GM18520 (cell line): Measurements from ENCODE around the gene E2F4.

Experiments used
- ATAC-seq: cut with Tn5 transposase; IDR thresholded peaks from one replicate; pipeline ENCODE4 v1.9.1; 2021; ENCODE audit not compliant: unreplicated experiment

E2F4 gene

DNA sequence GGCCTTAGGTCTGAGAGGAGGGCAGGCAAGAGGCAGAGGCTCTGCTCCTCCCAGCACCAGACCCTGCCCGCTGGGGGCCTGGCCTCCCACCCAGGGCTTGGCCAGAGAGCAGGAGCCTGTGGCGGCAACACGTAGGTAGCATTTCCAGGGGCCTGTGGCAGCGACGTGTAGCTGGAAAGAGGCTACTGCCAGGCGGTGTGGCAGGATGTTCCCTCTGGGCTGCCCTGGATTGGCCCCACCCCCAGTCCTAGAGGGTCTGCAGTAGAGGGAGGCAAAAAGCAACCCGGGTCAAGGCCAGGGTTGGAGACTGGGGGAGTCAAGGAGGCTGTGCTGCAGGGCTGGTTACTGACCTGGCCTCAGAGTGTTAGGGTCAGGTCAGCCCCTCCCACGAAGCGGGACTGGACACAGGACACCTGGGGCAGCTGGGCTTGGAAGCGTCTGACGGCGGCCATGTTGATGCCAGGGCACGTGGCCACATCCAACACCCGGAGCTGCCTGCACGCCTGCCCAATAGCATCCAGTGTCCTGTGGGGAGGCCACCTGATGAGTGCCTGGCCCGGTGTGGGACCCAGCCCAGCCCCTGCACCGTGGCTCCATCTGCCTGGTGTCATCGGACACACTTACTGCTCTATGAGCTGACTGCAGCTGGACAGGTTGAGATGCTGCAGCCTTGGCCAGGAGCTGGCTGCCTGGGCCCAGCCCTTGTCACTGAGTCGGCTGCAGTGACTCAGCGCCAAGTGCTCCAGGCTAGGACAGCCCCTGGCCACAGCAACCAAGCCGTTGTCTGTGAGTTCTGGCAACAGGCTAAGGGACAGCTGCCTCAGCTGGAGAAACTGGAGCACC is 15.5 kb downstream of the E2F4 start:
- no peak for ATAC-seq

DNA sequence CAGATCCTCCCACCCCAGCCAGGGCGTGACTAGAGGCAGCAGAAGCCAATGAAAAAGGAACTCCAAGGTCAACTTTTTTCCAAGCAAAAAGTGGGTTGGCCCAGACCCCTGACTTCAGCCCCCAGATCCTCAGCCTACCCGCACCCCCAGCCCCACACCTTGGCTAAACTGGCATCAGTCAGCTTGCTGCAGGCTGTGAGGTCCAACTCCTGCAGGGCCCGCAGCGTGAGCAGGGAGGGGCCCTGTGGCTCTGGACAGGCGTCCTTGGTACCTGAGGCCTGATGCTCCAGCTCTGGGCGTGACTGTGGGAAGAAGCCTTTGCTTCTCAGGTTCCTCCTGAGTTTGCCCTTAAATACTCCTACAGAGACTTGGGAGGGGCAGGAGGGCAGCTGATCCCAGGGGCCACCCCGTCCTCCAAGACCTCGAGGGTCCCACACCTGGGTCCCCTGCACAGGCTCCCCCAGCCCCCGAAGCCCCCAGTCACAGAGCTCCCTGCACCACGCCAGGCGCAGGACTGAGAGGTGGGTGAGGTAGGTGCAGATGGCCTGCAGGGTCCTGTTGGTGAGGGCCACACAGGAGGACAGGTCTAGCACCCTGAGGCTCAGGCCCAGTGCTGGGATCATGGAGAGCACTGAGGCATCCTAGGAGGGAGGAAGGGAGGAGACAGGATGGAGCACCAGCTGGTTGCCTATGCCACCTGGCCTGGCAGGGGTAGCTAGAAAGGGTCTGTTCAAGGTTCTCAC is 16.4 kb downstream of the E2F4 start:
- no peak for ATAC-seq

DNA sequence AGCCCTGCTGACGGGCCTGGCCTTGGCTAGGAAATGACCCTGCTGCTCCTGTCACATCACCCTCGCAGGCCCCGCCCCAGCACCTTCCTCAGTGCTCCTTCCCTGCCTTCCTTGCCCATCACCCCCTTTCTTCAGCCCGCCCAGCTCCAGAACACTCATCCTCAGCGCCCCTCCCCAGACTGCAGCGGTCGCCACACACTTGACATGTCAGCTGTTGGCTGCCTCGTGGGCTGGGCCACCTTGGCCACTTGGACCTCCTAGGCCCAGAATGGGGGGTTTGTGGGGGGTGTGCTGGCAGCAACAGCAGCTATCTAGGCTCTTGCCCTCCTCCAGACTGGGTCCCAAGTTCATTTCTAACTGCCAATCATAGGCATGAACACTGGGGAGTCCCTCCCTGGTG is 17.6 kb downstream of the E2F4 start:
- ATAC-seq = no peak

DNA sequence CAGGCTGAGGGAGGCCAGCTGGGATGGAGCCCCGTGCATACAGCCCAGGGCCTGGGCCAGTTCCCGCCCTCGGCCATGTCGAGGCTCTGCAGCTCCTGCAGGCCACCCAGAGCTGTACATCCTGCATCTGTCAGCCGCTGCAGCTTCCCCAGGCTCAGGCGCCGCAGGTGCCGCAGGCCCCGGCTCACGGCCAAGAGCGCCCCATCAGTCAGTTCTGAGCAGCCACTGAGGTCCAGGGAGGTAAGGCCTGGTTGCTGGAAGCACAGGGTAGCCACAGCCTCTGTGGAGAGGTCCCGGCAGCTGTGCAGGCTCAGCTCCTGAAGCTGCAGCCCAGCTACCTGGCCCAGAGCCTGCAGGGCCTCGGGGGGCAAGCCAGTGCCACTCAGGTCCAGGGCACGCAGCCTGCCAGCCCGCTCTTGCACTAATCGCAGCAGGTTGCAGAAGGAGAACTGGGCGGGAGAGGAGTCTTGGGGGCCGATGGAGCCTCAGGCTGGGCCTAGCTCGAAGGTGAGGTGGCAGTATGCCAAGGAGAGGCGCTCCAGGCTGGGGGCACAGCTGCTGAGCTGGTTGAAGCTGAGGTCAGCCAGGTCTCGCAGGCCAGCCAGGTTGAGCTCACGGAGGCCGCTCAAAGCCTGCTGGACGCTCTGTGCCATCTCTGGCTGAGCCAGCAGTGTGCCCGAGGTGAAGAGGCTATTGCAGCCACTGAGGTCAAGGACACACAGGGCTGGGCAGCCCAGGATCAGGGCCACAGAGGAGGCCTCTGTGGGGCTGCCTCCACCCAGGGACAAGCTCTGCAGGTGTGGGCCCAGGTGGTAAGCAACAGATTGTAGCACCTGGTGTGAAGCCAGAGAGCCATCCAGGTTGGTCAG is 18.3 kb downstream of the E2F4 start:
- no peak for ATAC-seq

DNA sequence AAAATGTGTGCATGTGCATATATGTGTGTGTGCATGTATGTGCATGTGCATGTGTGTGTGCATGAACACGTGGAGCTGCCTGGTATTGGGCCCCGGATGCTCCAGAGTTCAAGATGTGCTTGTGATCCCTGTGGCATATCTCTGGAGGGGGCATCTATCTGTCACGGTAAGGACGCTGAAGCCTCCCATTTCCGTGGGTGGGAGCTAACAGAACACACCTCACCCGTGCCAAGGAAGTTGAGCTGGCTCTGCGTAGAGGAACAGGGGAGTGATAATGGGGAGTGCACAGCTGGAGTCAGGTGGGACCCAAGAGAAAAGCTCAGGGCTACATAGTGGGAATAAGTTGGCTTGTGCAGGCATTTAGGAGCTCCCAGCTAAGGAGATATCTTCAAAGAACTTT is 19.7 kb downstream of the E2F4 start:
- no peak for ATAC-seq

DNA sequence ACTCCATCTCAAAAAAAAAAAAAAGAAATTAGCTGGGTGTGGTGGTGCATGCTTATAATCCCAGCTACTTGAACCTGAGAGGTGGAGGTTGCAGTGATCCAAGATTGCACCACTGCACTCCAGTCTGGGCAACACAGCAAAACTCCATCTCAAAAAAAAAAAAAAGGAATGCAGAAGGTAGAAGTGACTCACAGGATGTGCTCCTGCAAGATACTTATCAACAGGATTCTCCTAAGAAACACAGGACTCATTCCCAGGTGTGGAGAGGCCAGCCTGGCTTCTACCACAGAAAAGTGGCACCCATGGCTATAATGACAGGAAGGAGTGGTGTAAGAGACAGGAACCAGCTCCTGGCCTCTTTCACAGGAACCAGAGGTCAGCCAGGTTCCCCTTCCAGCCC is 20.8 kb downstream of the E2F4 start:
- no peak for ATAC-seq

DNA sequence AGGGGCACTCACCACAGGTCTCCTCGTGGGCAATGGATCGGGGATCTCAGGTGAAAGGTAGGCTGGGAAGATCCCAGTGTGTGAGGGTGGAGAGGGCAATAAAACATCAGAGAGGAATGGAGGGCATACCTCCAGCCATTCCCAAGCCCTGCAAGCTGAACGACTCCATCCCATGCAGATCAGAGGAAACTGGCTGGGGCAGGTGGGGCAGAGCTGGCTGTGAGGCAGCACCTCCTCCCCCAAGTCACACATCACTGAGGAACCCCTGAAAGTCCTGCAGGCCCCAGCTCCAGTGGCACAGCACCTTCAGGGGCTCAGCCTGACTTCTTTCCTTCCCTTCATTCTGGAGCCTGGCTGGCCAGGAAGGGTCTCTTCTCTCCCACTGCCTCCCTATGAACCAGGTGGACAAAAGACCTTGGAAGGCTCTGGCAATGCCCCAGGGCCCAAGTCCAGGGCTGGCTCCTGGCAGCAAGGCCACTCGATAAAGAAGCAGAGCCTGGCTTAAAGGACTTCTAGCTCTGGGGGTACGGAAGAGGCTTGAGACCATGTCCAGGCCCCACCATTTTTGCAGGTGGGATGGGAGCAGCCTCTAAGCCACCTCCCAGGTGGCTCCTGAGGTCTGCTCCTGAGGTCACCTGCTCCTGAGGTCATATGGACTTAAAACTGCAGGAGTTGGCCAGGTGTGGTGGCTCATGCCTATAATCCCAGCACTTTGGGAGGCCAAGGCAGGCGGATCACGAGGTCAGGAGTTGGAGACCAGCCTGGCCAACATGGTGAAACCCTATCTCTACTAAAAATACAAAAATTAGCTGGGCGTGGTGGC is 21.5 kb downstream of the E2F4 start:
- no peak for ATAC-seq

DNA sequence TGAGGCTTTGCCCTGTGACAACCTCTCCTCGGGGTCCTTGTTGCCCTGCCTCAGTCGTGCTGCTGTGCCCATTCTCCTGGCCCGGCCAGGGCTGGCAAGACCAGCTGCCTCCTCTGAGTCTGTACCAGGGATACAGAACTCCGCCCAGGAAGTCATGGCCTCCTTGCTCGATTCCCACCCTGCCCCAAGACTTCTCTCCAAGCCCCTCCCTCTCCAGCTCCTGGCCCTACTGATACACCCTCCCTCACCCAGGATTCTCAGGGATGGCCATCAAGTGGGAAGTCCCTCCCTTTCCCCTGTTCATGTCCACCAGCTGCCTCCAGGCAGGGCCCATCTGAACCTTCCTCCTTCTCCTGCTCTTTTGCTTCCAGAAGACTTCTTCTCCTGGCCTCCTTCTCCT is 23.8 kb downstream of the E2F4 start:
- no peak for ATAC-seq

DNA sequence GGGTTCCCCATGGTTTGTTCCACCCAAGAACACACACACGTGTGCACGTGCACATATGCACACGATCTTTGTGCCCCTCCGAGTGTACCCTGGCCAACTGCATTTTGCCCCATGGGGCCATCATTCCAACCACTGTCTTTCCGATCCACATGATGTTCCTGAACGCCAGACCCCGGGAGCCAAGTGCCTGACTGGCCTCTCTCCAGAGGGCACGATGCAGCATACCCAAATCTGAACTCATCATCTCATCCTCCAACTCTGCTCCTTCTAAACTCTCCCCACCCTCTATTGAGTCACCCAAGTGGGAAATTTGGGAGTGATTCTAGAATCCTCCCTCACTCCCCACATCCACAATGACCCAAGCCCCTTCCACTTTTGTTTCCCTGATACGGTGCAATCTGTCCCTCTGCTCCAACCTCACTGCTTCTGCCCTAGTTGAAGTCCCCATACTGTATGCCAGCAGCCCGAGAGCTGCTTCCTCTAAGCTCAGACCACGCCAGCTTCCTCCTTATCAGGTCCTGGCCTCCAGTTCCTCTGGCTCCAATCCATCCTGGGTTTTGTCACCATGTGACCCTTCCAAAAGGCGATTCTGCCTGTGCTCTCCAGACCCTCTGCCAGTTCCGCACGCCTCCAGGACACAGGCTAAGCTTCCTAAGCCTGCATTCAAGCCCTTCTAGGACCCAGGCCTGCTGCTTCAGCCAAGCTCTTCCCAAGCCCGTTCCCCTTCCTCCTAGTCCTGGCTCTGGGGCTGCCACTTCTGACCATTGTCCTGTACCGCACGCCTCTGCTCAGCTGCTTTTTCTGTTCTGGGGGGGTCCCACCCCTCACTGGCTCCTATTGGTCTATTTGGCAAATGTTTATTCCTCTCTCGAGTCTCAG is 24.9 kb downstream of the E2F4 start:
- ATAC-seq = no peak

DNA sequence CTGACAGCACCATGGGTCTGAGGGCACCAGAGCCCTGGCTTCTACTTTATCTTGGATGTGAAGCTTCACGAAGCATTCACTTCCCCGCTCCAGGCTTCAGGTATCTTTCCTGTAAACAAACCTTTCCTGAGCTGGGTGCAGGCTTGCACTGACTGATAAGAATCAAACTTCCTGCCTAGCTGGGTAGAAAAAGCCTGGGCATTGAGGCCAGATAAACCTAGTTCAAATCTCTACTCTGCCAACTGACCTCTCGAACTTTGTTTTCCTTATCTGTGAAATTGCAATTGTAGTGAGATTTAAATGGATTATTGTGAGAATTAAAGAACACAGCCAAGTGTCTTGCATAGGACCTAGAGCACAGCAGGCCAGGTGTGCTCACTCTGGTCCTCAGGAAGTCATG is 32.0 kb downstream of the E2F4 start:
- no peak for ATAC-seq

DNA sequence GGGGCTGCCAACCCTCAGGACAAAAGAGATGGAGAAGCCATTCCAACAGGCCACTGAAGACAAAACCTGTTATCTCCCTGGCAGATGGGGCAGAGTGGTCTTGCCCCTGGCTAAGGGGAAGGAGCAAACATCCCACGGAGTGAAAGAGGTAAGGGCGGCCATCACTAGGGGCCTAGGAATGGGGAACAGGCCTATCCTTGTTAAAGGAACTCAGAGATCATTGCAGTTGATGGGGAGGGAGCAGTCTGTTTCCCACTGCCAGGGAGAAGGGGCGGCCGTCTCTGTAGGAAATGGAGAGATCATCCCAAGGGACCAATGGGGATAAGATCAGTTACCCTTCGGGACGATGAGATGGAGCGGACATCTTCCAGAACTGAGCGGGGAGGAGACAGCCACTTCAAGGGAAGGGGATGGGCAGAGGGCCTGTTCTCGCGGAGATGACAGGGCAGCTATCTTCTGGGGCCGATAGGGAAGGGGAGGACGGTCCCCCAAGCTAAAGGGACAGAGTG is 34.4 kb downstream of the E2F4 start:
- no peak for ATAC-seq

DNA sequence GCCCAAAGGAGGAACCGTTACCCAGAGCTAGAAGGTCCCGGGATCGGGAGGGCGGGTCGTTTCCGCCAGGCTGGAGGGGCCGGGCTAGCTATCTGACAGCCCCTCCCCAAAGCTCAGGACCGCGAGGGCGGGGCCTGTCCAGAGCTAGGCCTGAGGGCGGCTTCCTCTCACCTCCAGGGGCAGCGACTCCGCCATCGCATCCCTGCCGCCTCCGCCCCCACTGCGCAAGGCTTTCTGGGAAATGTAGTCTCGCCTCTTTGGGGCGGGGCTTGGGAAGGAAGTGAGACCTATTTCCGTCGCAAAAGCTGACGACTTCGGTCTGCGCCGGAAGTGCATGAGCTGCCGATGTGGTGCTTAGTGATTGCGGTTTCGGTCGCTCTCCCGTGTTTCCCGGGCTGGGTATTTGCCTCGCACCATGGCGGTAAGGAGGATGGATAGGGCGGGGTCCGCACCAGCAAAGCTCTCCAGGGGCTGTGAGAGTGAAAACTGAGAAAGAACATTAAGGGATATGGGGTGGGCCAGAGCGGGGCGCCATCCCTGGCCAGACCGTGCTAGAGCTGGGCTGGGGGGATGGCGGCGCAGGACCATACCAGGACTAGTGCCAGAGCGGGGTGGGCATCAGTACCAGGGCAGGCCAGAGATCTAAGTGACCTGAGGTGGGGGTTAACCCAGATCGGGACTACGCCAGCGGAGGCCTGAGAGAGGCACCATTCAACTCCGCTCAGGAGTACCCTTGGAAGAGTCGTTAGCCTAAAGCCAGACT is 35.0 kb downstream of the E2F4 start, which contains the start of gene TMEM208:
Gene TMEM208, plus strand, starts transcription at position 327 of the 763 bp plus-strand sequence. Its CDS starts 89 bp downstream, at position 416.
- ATAC-seq = peak; percentile 90

DNA sequence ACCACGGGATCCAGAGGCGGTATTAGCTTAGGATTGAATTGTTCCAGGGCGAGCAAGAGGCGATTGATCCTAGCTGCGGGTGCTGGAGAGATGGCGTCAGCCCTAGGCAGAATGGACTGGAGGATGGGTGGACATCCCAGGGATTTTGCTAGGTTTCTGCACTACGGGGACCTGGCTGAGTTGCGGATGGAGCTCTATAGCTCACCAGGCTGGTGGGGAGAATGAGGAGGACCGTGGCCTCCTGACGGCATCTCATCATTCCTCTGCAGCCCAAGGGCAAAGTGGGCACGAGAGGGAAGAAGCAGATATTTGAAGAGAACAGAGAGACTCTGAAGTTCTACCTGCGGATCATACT is 35.6 kb downstream of the E2F4 start:
- no peak for ATAC-seq

DNA sequence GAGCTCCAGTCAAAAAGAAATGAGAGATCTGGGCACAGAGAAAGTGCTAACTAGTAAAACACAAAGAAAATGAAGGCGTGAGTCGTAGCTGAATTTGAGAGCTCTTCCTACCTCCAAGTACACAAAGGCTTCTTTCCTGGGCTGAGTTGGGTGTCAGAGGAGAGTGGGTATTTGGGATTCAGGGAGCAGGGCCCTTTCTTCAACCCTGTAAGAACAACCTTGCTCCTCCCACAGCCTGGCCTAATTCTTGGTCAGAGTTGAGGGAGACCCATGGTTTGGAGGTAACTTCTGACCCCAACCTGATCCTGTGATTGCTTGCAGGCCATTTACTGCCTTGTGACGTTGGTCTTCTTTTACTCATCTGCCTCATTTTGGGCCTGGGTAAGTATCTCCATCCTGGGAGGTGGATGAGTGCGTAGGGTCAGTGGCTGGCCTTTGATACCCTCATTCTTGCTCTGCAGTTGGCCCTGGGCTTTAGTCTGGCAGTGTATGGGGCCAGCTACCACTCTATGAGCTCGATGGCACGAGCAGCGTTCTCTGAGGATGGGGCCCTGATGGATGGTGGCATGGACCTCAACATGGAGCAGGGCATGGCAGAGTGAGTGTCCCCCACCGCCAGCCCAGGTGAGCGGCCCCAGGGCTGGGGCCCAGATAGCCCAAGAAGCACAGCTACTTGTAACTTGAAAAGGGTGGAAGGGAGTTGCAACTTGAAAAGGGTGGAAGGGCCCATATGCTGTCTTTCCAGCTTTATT is 36.3 kb downstream of the E2F4 start:
- no peak for ATAC-seq

DNA sequence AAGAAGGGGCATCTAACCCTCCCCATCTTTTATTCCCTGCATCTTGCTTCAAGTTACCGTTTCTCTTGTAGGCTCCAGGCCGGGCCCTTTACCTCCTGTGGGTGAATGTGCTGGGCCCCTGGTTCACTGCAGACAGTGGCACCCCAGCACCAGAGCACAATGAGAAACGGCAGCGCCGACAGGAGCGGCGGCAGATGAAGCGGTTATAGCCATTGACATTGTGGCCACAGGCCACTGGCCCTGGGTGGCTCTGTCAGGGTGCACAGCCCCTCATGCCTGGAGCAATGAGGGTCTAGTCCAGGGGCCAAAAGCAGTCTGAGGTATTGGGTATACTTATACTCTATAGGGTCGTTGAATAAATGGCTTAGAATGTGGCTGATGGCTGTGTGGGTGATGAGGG is 37.0 kb downstream of the E2F4 start:
- ATAC-seq = no peak

DNA sequence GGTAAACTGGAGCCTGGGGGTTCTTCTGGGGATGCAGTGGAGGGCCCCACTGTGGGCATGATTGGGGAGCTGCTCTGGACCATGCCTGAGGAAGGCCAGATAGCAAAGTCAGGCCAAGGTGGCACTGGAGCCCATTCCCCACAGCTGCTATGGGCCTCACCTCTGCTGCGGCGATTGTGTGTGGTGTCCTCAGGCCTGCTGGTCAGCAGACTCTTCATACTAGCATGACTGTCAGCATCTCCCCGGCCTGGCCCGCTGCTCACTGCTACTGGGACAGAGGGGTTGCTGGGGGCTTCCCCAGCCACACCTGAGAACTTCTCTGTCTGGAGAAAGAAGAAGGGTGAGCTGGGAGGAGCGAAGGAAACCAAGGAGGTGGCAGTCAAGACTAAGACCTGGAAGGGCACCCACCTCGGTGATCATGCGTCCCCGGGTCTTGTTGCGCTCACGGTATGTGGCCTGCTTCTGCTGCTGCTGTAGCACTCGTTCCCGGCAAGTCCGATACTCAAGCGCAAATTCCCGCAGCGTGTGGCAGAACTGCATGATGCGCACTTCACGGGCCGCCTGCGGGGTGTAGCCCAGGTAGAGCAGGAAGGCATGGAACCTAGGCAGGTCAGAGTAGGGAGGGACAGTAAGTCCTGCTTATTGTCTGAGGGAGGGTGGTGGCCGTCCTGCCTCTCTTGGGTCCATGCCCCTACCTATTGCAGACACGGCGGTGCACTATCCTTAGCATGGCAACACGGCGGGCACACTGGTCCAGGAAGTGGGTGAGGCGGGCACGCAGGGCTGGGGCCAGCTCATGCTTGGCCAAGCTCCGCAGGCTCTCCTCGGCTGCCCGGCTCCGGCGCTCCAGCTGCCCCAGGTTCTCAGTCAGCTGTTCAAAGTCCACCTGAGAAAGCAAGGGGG is 38.2 kb downstream of the E2F4 start:
- ATAC-seq = no peak
